Measurements from ENCODE around the gene LYRM1.

- no peak for TF ChIP-seq CTCF (IDR thresholded peaks at IDR 0.05)
- no peak for TF ChIP-seq EP300 (IDR thresholded peaks at IDR 0.05)
- TF ChIP-seq POLR2A (IDR thresholded peaks at IDR 0.05) = no peak
These were observed 29.8 kb downstream of the LYRM1 start for GRCh38 chr16:20930365-20930690.

Data from suprapubic skin (tissue), 3 donors.